ENCODE results near the gene CDCA3. TPM values are rescaled to one million over a fixed set of nuclear protein-coding genes. Genes with fewer than 3 reads are reported as not detected.

Gene CDCA3
- total RNA-seq, 1 experiment from 2014 or later, result 61.8 TPM

DNA sequence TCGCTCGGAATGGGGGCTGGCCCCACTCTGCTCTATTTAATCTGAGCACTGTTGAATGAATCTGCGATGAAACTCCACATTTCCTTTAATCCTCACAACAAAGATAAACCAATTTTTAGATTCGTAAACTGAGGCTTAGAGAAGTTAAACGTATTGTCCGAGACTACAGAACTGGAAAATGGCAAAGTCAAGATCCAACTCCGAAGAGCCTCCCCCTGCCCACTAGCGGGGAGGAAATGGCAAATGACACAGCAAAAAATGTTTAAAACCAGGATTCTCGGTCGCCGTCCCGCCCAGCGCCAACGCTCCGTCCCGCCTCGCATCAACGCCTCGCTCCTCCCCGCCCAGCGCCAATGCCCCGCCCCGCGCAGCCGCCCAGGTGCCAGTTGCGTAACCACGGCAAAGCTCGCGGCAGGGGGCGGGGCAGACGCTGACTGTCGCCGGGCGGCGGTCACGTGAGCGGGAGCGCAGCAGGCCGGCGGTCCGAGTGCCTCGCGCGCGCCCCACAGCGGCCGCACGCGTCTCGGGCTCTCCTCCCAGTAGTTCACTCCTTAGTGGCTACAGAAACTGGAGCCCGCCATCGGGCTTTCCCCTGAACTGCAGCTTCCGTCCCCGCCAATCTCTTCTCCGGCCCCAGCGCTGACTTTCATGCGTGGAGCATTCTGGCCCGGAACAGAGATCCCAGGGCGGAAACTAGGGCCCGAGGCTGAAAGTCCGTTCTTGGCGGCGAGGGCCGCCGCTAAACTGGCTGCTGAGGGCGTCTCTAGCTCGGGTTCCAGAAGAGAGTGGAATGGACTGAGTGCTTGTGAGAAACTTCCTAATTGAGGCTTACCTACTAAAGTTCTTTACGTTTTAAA, 39.9 kb upstream of the CDCA3 start (continued):
- TF ChIP-seq NFE2L1 (CRISPR knock-in tag; IDR thresholded peaks at IDR 0.05) (peak; percentile 100), IRF2 (CRISPR knock-in tag; IDR thresholded peaks at IDR 0.05; ENCODE audit: borderline replicate concordance, low read depth) (no peak), FOXP1 (CRISPR knock-in tag; IDR thresholded peaks at IDR 0.05; ENCODE audit: borderline replicate concordance) (peak; percentile 72; the same call in 1 of the 2 replicates), TCF7 (CRISPR knock-in tag; IDR thresholded peaks at IDR 0.05; ENCODE audit: low read depth) (no peak), ZNF232 (CRISPR knock-in tag; IDR thresholded peaks at IDR 0.05) (0 out of 2 replicates have a peak, but pooled peaks have one; percentile 73), ELF4 (CRISPR knock-in tag; IDR thresholded peaks at IDR 0.05; ENCODE audit: low read depth) (0 out of 2 replicates have a peak, but pooled peaks have one; percentile 42), CBFB (CRISPR knock-in tag; IDR thresholded peaks at IDR 0.05; ENCODE audit: low read depth) (0 out of 2 replicates have a peak, but pooled peaks have one; percentile 65), SMAD4 (CRISPR knock-in tag; IDR thresholded peaks at IDR 0.05) (no peak), ZNF138 (CRISPR knock-in tag; conservative IDR thresholded peaks at IDR 0.05) (0 out of 2 replicates have a peak, but pooled peaks have one; percentile 42), FOXK1 (CRISPR knock-in tag; IDR thresholded peaks at IDR 0.05) (peak; percentile 77), GABPB1 (CRISPR knock-in tag; IDR thresholded peaks at IDR 0.05) (peak; percentile 56; the same call in 1 of the 2 replicates), OVOL2 (CRISPR knock-in tag; IDR thresholded peaks at IDR 0.05; ENCODE audit: borderline replicate concordance) (no peak)
- TF ChIP-seq, protein P1, sequence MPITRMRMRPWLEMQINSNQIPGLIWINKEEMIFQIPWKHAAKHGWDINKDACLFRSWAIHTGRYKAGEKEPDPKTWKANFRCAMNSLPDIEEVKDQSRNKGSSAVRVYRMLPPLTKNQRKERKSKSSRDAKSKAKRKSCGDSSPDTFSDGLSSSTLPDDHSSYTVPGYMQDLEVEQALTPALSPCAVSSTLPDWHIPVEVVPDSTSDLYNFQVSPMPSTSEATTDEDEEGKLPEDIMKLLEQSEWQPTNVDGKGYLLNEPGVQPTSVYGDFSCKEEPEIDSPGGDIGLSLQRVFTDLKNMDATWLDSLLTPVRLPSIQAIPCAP (CRISPR knock-in tag; IDR thresholded peaks at IDR 0.05), result no peak
- TF ChIP-seq, protein P2, sequence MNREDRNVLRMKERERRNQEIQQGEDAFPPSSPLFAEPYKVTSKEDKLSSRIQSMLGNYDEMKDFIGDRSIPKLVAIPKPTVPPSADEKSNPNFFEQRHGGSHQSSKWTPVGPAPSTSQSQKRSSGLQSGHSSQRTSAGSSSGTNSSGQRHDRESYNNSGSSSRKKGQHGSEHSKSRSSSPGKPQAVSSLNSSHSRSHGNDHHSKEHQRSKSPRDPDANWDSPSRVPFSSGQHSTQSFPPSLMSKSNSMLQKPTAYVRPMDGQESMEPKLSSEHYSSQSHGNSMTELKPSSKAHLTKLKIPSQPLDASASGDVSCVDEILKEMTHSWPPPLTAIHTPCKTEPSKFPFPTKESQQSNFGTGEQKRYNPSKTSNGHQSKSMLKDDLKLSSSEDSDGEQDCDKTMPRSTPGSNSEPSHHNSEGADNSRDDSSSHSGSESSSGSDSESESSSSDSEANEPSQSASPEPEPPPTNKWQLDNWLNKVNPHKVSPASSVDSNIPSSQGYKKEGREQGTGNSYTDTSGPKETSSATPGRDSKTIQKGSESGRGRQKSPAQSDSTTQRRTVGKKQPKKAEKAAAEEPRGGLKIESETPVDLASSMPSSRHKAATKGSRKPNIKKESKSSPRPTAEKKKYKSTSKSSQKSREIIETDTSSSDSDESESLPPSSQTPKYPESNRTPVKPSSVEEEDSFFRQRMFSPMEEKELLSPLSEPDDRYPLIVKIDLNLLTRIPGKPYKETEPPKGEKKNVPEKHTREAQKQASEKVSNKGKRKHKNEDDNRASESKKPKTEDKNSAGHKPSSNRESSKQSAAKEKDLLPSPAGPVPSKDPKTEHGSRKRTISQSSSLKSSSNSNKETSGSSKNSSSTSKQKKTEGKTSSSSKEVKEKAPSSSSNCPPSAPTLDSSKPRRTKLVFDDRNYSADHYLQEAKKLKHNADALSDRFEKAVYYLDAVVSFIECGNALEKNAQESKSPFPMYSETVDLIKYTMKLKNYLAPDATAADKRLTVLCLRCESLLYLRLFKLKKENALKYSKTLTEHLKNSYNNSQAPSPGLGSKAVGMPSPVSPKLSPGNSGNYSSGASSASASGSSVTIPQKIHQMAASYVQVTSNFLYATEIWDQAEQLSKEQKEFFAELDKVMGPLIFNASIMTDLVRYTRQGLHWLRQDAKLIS (CRISPR knock-in tag; IDR thresholded peaks at IDR 0.05; ENCODE audit: borderline replicate concordance), result peak; percentile 80; the same call in 1 of the 2 replicates
- TF ChIP-seq, protein P3, sequence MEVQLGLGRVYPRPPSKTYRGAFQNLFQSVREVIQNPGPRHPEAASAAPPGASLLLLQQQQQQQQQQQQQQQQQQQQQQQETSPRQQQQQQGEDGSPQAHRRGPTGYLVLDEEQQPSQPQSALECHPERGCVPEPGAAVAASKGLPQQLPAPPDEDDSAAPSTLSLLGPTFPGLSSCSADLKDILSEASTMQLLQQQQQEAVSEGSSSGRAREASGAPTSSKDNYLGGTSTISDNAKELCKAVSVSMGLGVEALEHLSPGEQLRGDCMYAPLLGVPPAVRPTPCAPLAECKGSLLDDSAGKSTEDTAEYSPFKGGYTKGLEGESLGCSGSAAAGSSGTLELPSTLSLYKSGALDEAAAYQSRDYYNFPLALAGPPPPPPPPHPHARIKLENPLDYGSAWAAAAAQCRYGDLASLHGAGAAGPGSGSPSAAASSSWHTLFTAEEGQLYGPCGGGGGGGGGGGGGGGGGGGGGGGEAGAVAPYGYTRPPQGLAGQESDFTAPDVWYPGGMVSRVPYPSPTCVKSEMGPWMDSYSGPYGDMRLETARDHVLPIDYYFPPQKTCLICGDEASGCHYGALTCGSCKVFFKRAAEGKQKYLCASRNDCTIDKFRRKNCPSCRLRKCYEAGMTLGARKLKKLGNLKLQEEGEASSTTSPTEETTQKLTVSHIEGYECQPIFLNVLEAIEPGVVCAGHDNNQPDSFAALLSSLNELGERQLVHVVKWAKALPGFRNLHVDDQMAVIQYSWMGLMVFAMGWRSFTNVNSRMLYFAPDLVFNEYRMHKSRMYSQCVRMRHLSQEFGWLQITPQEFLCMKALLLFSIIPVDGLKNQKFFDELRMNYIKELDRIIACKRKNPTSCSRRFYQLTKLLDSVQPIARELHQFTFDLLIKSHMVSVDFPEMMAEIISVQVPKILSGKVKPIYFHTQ (CRISPR knock-in tag; IDR thresholded peaks at IDR 0.05), result no peak
- TF ChIP-seq, protein P4, sequence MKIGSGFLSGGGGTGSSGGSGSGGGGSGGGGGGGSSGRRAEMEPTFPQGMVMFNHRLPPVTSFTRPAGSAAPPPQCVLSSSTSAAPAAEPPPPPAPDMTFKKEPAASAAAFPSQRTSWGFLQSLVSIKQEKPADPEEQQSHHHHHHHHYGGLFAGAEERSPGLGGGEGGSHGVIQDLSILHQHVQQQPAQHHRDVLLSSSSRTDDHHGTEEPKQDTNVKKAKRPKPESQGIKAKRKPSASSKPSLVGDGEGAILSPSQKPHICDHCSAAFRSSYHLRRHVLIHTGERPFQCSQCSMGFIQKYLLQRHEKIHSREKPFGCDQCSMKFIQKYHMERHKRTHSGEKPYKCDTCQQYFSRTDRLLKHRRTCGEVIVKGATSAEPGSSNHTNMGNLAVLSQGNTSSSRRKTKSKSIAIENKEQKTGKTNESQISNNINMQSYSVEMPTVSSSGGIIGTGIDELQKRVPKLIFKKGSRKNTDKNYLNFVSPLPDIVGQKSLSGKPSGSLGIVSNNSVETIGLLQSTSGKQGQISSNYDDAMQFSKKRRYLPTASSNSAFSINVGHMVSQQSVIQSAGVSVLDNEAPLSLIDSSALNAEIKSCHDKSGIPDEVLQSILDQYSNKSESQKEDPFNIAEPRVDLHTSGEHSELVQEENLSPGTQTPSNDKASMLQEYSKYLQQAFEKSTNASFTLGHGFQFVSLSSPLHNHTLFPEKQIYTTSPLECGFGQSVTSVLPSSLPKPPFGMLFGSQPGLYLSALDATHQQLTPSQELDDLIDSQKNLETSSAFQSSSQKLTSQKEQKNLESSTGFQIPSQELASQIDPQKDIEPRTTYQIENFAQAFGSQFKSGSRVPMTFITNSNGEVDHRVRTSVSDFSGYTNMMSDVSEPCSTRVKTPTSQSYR (CRISPR knock-in tag; IDR thresholded peaks at IDR 0.05), result no peak
- TF ChIP-seq, protein P5, sequence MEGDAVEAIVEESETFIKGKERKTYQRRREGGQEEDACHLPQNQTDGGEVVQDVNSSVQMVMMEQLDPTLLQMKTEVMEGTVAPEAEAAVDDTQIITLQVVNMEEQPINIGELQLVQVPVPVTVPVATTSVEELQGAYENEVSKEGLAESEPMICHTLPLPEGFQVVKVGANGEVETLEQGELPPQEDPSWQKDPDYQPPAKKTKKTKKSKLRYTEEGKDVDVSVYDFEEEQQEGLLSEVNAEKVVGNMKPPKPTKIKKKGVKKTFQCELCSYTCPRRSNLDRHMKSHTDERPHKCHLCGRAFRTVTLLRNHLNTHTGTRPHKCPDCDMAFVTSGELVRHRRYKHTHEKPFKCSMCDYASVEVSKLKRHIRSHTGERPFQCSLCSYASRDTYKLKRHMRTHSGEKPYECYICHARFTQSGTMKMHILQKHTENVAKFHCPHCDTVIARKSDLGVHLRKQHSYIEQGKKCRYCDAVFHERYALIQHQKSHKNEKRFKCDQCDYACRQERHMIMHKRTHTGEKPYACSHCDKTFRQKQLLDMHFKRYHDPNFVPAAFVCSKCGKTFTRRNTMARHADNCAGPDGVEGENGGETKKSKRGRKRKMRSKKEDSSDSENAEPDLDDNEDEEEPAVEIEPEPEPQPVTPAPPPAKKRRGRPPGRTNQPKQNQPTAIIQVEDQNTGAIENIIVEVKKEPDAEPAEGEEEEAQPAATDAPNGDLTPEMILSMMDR (IDR thresholded peaks at IDR 0.05), result peak; percentile 35
- TF ChIP-seq, protein P6, sequence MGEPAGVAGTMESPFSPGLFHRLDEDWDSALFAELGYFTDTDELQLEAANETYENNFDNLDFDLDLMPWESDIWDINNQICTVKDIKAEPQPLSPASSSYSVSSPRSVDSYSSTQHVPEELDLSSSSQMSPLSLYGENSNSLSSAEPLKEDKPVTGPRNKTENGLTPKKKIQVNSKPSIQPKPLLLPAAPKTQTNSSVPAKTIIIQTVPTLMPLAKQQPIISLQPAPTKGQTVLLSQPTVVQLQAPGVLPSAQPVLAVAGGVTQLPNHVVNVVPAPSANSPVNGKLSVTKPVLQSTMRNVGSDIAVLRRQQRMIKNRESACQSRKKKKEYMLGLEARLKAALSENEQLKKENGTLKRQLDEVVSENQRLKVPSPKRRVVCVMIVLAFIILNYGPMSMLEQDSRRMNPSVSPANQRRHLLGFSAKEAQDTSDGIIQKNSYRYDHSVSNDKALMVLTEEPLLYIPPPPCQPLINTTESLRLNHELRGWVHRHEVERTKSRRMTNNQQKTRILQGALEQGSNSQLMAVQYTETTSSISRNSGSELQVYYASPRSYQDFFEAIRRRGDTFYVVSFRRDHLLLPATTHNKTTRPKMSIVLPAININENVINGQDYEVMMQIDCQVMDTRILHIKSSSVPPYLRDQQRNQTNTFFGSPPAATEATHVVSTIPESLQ (CRISPR knock-in tag; IDR thresholded peaks at IDR 0.05), result no peak
- TF ChIP-seq, protein P7, sequence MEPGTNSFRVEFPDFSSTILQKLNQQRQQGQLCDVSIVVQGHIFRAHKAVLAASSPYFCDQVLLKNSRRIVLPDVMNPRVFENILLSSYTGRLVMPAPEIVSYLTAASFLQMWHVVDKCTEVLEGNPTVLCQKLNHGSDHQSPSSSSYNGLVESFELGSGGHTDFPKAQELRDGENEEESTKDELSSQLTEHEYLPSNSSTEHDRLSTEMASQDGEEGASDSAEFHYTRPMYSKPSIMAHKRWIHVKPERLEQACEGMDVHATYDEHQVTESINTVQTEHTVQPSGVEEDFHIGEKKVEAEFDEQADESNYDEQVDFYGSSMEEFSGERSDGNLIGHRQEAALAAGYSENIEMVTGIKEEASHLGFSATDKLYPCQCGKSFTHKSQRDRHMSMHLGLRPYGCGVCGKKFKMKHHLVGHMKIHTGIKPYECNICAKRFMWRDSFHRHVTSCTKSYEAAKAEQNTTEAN (CRISPR knock-in tag; IDR thresholded peaks at IDR 0.05), result no peak
- TF ChIP-seq, protein P8, sequence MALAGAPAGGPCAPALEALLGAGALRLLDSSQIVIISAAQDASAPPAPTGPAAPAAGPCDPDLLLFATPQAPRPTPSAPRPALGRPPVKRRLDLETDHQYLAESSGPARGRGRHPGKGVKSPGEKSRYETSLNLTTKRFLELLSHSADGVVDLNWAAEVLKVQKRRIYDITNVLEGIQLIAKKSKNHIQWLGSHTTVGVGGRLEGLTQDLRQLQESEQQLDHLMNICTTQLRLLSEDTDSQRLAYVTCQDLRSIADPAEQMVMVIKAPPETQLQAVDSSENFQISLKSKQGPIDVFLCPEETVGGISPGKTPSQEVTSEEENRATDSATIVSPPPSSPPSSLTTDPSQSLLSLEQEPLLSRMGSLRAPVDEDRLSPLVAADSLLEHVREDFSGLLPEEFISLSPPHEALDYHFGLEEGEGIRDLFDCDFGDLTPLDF (CRISPR knock-in tag; IDR thresholded peaks at IDR 0.05), result 0 out of 2 replicates have a peak, but pooled peaks have one; percentile 28
